Measurements from ENCODE around the gene AKR1B1.

- TF ChIP-seq CTCF (IDR thresholded peaks at IDR 0.05 in 2 of 3, conservative IDR thresholded peaks at IDR 0.05 in 1 of 3; ENCODE audit: insufficient read depth in 2 of 3, low read depth in 1 of 3, low read length in 3 of 3), result no peak
- TF ChIP-seq TRIM28 (IDR thresholded peaks at IDR 0.05), result no peak
- no peak for TF ChIP-seq JUND (IDR thresholded peaks at IDR 0.05; ENCODE audit: borderline replicate concordance, low read depth, low read length)
- TF ChIP-seq JUND (tag; IDR thresholded peaks at IDR 0.05; ENCODE audit: borderline replicate concordance, low read depth, low read length), result no peak
- TF ChIP-seq ETV5 (CRISPR knock-in tag; IDR thresholded peaks at IDR 0.05; ENCODE audit: low read depth), result no peak
- no peak for TF ChIP-seq YBX1 (IDR thresholded peaks at IDR 0.05)
- no peak for TF ChIP-seq GTF3C2 (IDR thresholded peaks at IDR 0.05; ENCODE audit: borderline replicate concordance, extremely low read depth, insufficient read length)
- no peak for TF ChIP-seq SP1 (CRISPR knock-in tag; IDR thresholded peaks at IDR 0.05)
These were observed 42.1 kb upstream of the AKR1B1 start for GRCh38 chr7:134500982-134501381.
